Gastrocnemius medialis (tissue), 4 donors: ENCODE data around the gene CAPN13. TPM values are rescaled to one million over a fixed set of nuclear protein-coding genes. Genes with fewer than 3 reads are reported as not detected.

ENCODE experiments used
- ATAC-seq, 2 donors: fragments of 150-250 bp; one replicate each; pipeline ENCODE4 v1.9.1; 2016
- DNase-seq, 2 donors: peaks; one replicate each; pipeline ENCODE4 v3.0.0-alpha.2; 2019
- H3K27ac ChIP-seq, 4 donors: fragments of 200-600 bp; sonication (generic); 1 replicate in 1 of 4; 2 replicates in 3 of 4; pipeline ENCODE4 v1.5.1; 2016 to 2018; ENCODE audit warnings: mild to moderate bottlenecking in 2 of 4, moderate library complexity in 1 of 4
- H3K27me3 ChIP-seq, 3 donors: fragments of 200-600 bp; sonication (generic) in 2 of 3; 1 replicate in 1 of 3; 2 replicates in 2 of 3; pipeline versions ENCODE4 v1.5.1 to v1.6.0; 2016 to 2019; ENCODE audit warnings: mild to moderate bottlenecking in 1 of 3, moderate library complexity in 1 of 3
- H3K36me3 ChIP-seq, 2 donors: fragments of 200-600 bp; sonication (generic) in 1 of 2; one replicate each; pipeline ENCODE4 v1.5.1; 2017 to 2018
- H3K4me1 ChIP-seq, 2 donors: fragments of 200-600 bp; sonication (generic) in 1 of 2; one replicate each; pipeline ENCODE4 v1.5.1; 2016 to 2017; ENCODE audit warnings: mild to moderate bottlenecking in 2 of 2
- H3K4me3 ChIP-seq, 4 donors: fragments of 200-600 bp; sonication (generic) in 3 of 4; 1 replicate in 1 of 4; 2 replicates in 3 of 4; pipeline ENCODE4 v1.5.1; 2016 to 2019; ENCODE audit warnings: mild to moderate bottlenecking in 2 of 4
- H3K9me3 ChIP-seq, 3 donors: fragments of 200-600 bp; sonication (generic) in 2 of 3; 1 replicate in 1 of 3; 2 replicates in 2 of 3; pipeline ENCODE4 v1.5.1; 2016 to 2019
- CTCF ChIP-seq, 5 experiments: fragments of 450-650 bp in 3 of 5; fragments of 200-600 bp in 2 of 5; sonication (generic) in 2 of 5; IDR thresholded peaks in 4 of 5; conservative IDR thresholded peaks in 1 of 5; 1 replicate in 4 of 5; 2 replicates in 1 of 5; pipeline ENCODE4 v1.5.1; 2016 to 2019; ENCODE audit warnings: antibody characterized with exemption in 5 of 5, mild to moderate bottlenecking in 3 of 5, moderate library complexity in 3 of 5
- POLR2A ChIP-seq, 2 donors: fragments of 450-650 bp; IDR thresholded peaks; one replicate each; pipeline ENCODE4 v1.6.1; 2017; ENCODE audit warnings: antibody characterized with exemption in 2 of 2, mild to moderate bottlenecking in 2 of 2, moderate library complexity in 2 of 2
- in situ Hi-C, 4 donors: fragments of 200-750 bp; cut with MboI; loops; one replicate each; pipeline versions ENCODE4 v1.15.0 to v1.8.0; 2017; ENCODE audit warnings: low sequenced_read_pairs in 4 of 4
- intact Hi-C: fragments of 100-400 bp; cut with DNase I; formaldehyde crosslinking; loops from one replicate; pipeline ENCODE4 v1.15.1; 2023; ENCODE audit warnings: low total_unique reads
- total RNA-seq, 4 donors: library from RNA; depleted of rRNA; stranded (reverse); fragments of >200 nt; gene quantifications; one replicate each; pipeline versions ENCODE4 v1.1.0 to v1.2.3, GENCODE V29; 2016

Gene CAPN13
- total RNA-seq, 4 donors from 2014 or later, result 0.53 TPM; not detected in 3

GRCh38 chr2:30753630-30754029, 53.6 kb downstream of the CAPN13 start:
- ATAC-seq (no peak), DNase-seq (no peak)
- in situ Hi-C loops (no loop called here), intact Hi-C loops (no loop called here)
- Histone ChIP-seq H3K4me1 (no peaks in the 10 kb centered on the region), H3K36me3 (no peaks in the 10 kb centered on the region), H3K9me3 (no peaks in the 10 kb centered on the region), H3K4me3 (no peak overlapping the region), H3K27ac (no peak overlapping the region), H3K27me3 (peaks cover 0 to 8% (median 7%) of the 10 kb centered on the region in 3 donors)
- TF ChIP-seq CTCF (IDR thresholded peaks at IDR 0.05 in 4 of 5, conservative IDR thresholded peaks at IDR 0.05 in 1 of 5), result no peak
- no peak for TF ChIP-seq POLR2A (IDR thresholded peaks at IDR 0.05)

- H3K4me1 ChIP-seq, result no peaks in the 10 kb centered on the region
- ATAC-seq (no peak), DNase-seq (no peak)
- no peaks in the 10 kb centered on the region for H3K9me3 ChIP-seq
- TF ChIP-seq POLR2A (IDR thresholded peaks at IDR 0.05), result no peak
- no peak for TF ChIP-seq CTCF (IDR thresholded peaks at IDR 0.05 in 4 of 5, conservative IDR thresholded peaks at IDR 0.05 in 1 of 5)
- intact Hi-C loops, result no loop called here
- in situ Hi-C loops, result no loop called here
- no peak overlapping the region for H3K4me3 ChIP-seq
- H3K36me3 ChIP-seq, result no peaks in the 10 kb centered on the region
- H3K27ac ChIP-seq, result no peak overlapping the region
- H3K27me3 ChIP-seq, result peaks cover 0 to 8% (median 7%) of the 10 kb centered on the region in 3 donors
These were observed 54.4 kb downstream of the CAPN13 start for GRCh38 chr2:30752811-30753210.

- Histone ChIP-seq H3K9me3 (no peaks in the 10 kb centered on the region), H3K4me3 (no peak overlapping the region), H3K27ac (no peak overlapping the region), H3K27me3 (no peaks in the 10 kb centered on the region), H3K4me1 (no peaks in the 10 kb centered on the region), H3K36me3 (no peaks in the 10 kb centered on the region)
- in situ Hi-C loops (no loop called here), intact Hi-C loops (no loop called here)
- TF ChIP-seq POLR2A (IDR thresholded peaks at IDR 0.05) (no peak), CTCF (IDR thresholded peaks at IDR 0.05 in 4 of 5, conservative IDR thresholded peaks at IDR 0.05 in 1 of 5) (no peak)
- ATAC-seq, result no peak
- DNase-seq, result no peak
These were observed 60.0 kb downstream of the CAPN13 start for GRCh38 chr2:30747206-30747605.

GRCh38 chr2:30744823-30745222, 62.4 kb downstream of the CAPN13 start:
- Histone ChIP-seq H3K36me3 (no peaks in the 10 kb centered on the region), H3K4me3 (no peak overlapping the region), H3K27me3 (no peaks in the 10 kb centered on the region), H3K9me3 (no peaks in the 10 kb centered on the region), H3K27ac (no peak overlapping the region), H3K4me1 (no peaks in the 10 kb centered on the region)
- intact Hi-C loops, result no loop called here
- in situ Hi-C loops, result no loop called here
- ATAC-seq (no peak), DNase-seq (no peak)
- TF ChIP-seq POLR2A (IDR thresholded peaks at IDR 0.05) (no peak), CTCF (IDR thresholded peaks at IDR 0.05 in 4 of 5, conservative IDR thresholded peaks at IDR 0.05 in 1 of 5) (no peak)

- no peaks in the 10 kb centered on the region for H3K36me3 ChIP-seq
- intact Hi-C loops, result no loop called here
- no peaks in the 10 kb centered on the region for H3K27me3 ChIP-seq
These were observed 65.7 kb downstream of the CAPN13 start for GRCh38 chr2:30741576-30741975.

More at GRCh38 chr2:30741576-30741975, 65.7 kb downstream of the CAPN13 start:
- no peak overlapping the region for H3K4me3 ChIP-seq
- H3K4me1 ChIP-seq, result no peaks in the 10 kb centered on the region
- TF ChIP-seq POLR2A (IDR thresholded peaks at IDR 0.05) (no peak), CTCF (IDR thresholded peaks at IDR 0.05 in 4 of 5, conservative IDR thresholded peaks at IDR 0.05 in 1 of 5) (no peak)
- H3K27ac ChIP-seq, result no peak overlapping the region
- DNase-seq, result no peak
- H3K9me3 ChIP-seq, result no peaks in the 10 kb centered on the region
- no peak for ATAC-seq
- in situ Hi-C loops, result no loop called here
